PC-9 (cell line): ENCODE measurements around the gene LRMDA. TPM values are rescaled to one million over a fixed set of nuclear protein-coding genes. Genes with fewer than 3 reads are reported as not detected.

Source experiments
- BruUV-seq: library from RNA; stranded (reverse); fragments of 400-500 nt; replicated peaks from 2 replicates; lab custom pipeline; 2021; lab: Mats Ljungman, UMichigan
- CTCF ChIA-PET: fragments of 300-600 bp; sonication (Branson Sonifier 250); formaldehyde crosslinking; loops from one replicate; lab custom pipeline; 2022; ENCODE audit warnings: antibody characterized with exemption; lab: Charles Lee
- POLR2A ChIA-PET: fragments of 300-600 bp; sonication (Branson Sonifier 250); formaldehyde crosslinking; loops from one replicate; lab custom pipeline; 2022; ENCODE audit warnings: antibody characterized with exemption; ENCODE audit not compliant: unreplicated experiment; lab: Charles Lee
- DNase-seq, 2 experiments: peaks; one replicate each; pipeline versions ENCODE4 v3.0.0 to v3.0.0-alpha.2; 2015 to 2022; ENCODE audit warnings: mixed read lengths in 1 of 2
- H2AFZ ChIP-seq: fragments of 200-600 bp; sonication (generic); 2 replicates; pipeline ENCODE4 v1.8.1; 2017; ENCODE audit warnings: antibody characterized with exemption
- H3F3A ChIP-seq: fragments of 200-600 bp; sonication (generic); 2 replicates; pipeline ENCODE4 v1.8.1; 2017; ENCODE audit warnings: antibody characterized with exemption, mild to moderate bottlenecking, low read depth; ENCODE audit not compliant: insufficient read depth
- H3K27ac ChIP-seq: fragments of 200-600 bp; sonication (generic); 2 replicates; pipeline ENCODE4 v1.6.1; 2016; ENCODE audit warnings: mixed run types
- H3K27me3 ChIP-seq: fragments of 200-600 bp; sonication (generic); 2 replicates; pipeline ENCODE4 v1.6.1; 2016; ENCODE audit warnings: low read depth, mixed run types; ENCODE audit not compliant: insufficient read depth
- H3K36me3 ChIP-seq: fragments of 200-600 bp; sonication (generic); 2 replicates; pipeline ENCODE4 v1.6.1; 2016; ENCODE audit warnings: low read depth, mixed run types
- H3K4me1 ChIP-seq: fragments of 200-600 bp; sonication (generic); replicated peaks from 2 replicates; pipeline ENCODE4 v1.6.1; 2016; ENCODE audit warnings: mixed run types; ENCODE audit not compliant: insufficient read depth
- H3K4me2 ChIP-seq: fragments of 200-600 bp; sonication (generic); 2 replicates; pipeline ENCODE4 v1.6.1; 2017; ENCODE audit warnings: mixed run types
- H3K4me3 ChIP-seq: fragments of 200-600 bp; sonication (generic); 2 replicates; pipeline ENCODE4 v1.6.1; 2016; ENCODE audit warnings: mixed run types
- H3K79me2 ChIP-seq: fragments of 200-600 bp; sonication (generic); 2 replicates; pipeline ENCODE4 v1.6.1; 2017; ENCODE audit warnings: low read depth, mixed run types
- H3K9me2 ChIP-seq: fragments of 200-600 bp; sonication (generic); 2 replicates; pipeline ENCODE4 v1.8.1; 2017; ENCODE audit warnings: mild to moderate bottlenecking; ENCODE audit not compliant: insufficient read depth
- H3K9me3 ChIP-seq: fragments of 200-600 bp; sonication (generic); 2 replicates; pipeline ENCODE4 v1.8.1; 2016; ENCODE audit warnings: low read depth; ENCODE audit not compliant: insufficient read depth
- H4K20me1 ChIP-seq: fragments of 200-600 bp; sonication (generic); 2 replicates; pipeline ENCODE4 v1.8.1; 2017; ENCODE audit not compliant: insufficient read depth
- CTCF ChIP-seq: fragments of 200-600 bp; sonication (generic); conservative IDR thresholded peaks from 2 replicates; pipeline ENCODE4 v1.6.1; 2017; ENCODE audit warnings: mixed run types, antibody characterized with exemption, mild to moderate bottlenecking, moderate library complexity
- EZH2 ChIP-seq: fragments of 200-600 bp; sonication (generic); IDR thresholded peaks from 2 replicates; pipeline ENCODE4 v1.8.0; 2017; ENCODE audit warnings: antibody characterized with exemption, low read depth
- intact Hi-C: fragments of 100-400 bp; cut with micrococcal nuclease; formaldehyde crosslinking; loops from one replicate; pipeline ENCODE4 v1.10.0; 2022; ENCODE audit not compliant: unreplicated experiment
- total RNA-seq: library from RNA; stranded (reverse); gene quantifications from 2 replicates; pipeline ENCODE4 v1.2.3, GENCODE V29; 2021

Gene LRMDA
- total RNA-seq, 1 experiment from 2014 or later: not detected

- no peaks in the 10 kb centered on the region for H4K20me1 ChIP-seq
- H3K4me1 ChIP-seq: no peaks in the 10 kb centered on the region
- intact Hi-C loops: no loop called here
- H3K79me2 ChIP-seq: no peaks in the 10 kb centered on the region
- no peak overlapping the region for H3K27ac ChIP-seq
- CTCF ChIA-PET: no interaction called here
- BruUV-seq: no TSS peak
- no peak overlapping the region for H3K4me3 ChIP-seq
- H3K4me2 ChIP-seq: no peak overlapping the region
- peaks cover 9% of the 10 kb centered on the region; the same call in 1 of the 2 replicates for H3F3A ChIP-seq
- H3K27me3 ChIP-seq: no peaks in the 10 kb centered on the region
- no peak for DNase-seq
- POLR2A ChIA-PET: no interaction called here
- no peaks in the 10 kb centered on the region for H3K9me2 ChIP-seq
- no peaks in the 10 kb centered on the region for H3K9me3 ChIP-seq
- TF ChIP-seq CTCF (no peak), EZH2 (no peak)
- no peaks in the 10 kb centered on the region for H3K36me3 ChIP-seq
- no peak overlapping the region for H2AFZ ChIP-seq
Measured at GRCh38 chr10:75497997-75498883, 66.8 kb downstream of the LRMDA start.

DNA sequence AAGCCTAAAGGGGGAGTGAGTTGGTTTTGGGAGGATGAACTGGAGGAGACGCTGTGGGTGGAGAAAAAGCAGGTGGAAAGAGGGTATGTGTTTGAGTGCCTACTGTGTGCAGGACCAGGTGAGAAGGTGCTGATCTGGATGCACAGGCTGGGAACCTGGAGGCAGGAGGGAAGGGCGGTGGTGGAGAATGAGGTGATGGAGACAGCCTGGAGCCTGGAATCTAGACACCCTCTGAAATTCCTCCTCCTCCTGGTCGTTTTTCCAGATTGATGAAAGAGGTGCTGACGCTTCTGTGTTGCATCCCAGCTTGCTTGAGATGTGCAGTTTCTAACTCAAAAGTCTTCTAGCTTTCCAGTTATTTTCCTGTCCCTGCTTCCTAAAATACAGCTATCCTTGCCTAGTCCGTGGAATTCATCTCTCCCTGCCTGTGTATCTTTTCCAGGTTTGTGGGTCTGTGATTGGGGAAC, 67.5 kb downstream of the LRMDA start:
- no peaks in the 10 kb centered on the region for H3K27me3 ChIP-seq
- BruUV-seq: no TSS peak
- intact Hi-C loops: no loop called here
- no peak for DNase-seq
- H4K20me1 ChIP-seq: no peaks in the 10 kb centered on the region
- no peaks in the 10 kb centered on the region for H3K79me2 ChIP-seq
- no peaks in the 10 kb centered on the region for H3K36me3 ChIP-seq
- H3F3A ChIP-seq: peaks cover 9% of the 10 kb centered on the region; the same call in 1 of the 2 replicates
- H3K4me2 ChIP-seq: no peak overlapping the region
- no peaks in the 10 kb centered on the region for H3K4me1 ChIP-seq
- no peak overlapping the region for H2AFZ ChIP-seq
- ChIA-PET POLR2A (no interaction called here), CTCF (no interaction called here)
- H3K9me3 ChIP-seq: no peaks in the 10 kb centered on the region
- no peak for TF ChIP-seq EZH2
- TF ChIP-seq CTCF: no peak
- H3K4me3 ChIP-seq: no peak overlapping the region
- no peaks in the 10 kb centered on the region for H3K9me2 ChIP-seq
- H3K27ac ChIP-seq: no peak overlapping the region

GRCh38 chr10:75499556-75500160, 68.2 kb downstream of the LRMDA start:
- H2AFZ ChIP-seq: no peak overlapping the region
- intact Hi-C loops: no loop called here
- DNase-seq: no peak
- no peaks in the 10 kb centered on the region for H3K9me2 ChIP-seq
- POLR2A ChIA-PET: no interaction called here
- no peaks in the 10 kb centered on the region for H4K20me1 ChIP-seq
- no peak overlapping the region for H3K4me3 ChIP-seq
- no peaks in the 10 kb centered on the region for H3K4me1 ChIP-seq
- CTCF ChIA-PET: no interaction called here
- H3F3A ChIP-seq: peaks cover 9% of the 10 kb centered on the region; the same call in 1 of the 2 replicates
- no peak overlapping the region for H3K4me2 ChIP-seq
- no peak overlapping the region for H3K27ac ChIP-seq
- H3K27me3 ChIP-seq: no peaks in the 10 kb centered on the region
- no peaks in the 10 kb centered on the region for H3K36me3 ChIP-seq
- TF ChIP-seq CTCF: no peak
- TF ChIP-seq EZH2: no peak
- BruUV-seq: no TSS peak
- H3K9me3 ChIP-seq: no peaks in the 10 kb centered on the region; the same call in 1 of the 2 replicates
- H3K79me2 ChIP-seq: no peaks in the 10 kb centered on the region
